OCI-LY1 (cell line): ENCODE results near the gene B4GALT2.

Experiments
- CTCF ChIP-seq: fragments of 200-600 bp; sonication (generic), shearing (Covaris generic); IDR thresholded peaks from 2 replicates; pipeline ENCODE4 v1.5.1; 2017; ENCODE audit warnings: mild to moderate bottlenecking, antibody characterized with exemption, low read length, moderate library complexity, mixed read lengths
- EZH2 ChIP-seq: fragments of 200-600 bp; sonication (generic), shearing (Covaris generic); IDR thresholded peaks from 2 replicates; pipeline ENCODE4 v1.8.0; 2017; ENCODE audit warnings: borderline replicate concordance, mixed run types, mild to moderate bottlenecking, antibody characterized with exemption, low read length, moderate library complexity, mixed read lengths

- peak; percentile 45; the same call in 1 of the 2 replicates for TF ChIP-seq CTCF
- TF ChIP-seq EZH2 = no peak
These were observed 11.5 kb downstream of the B4GALT2 start for GRCh38 chr1:43990271-43991199.
